C4-2B (cell line): ENCODE data around the gene CACNA1B.

Experiments
- H3K27ac ChIP-seq: fragments of 450-650 bp; 2 replicates; pipeline ENCODE4 v1.5.1; 2017
- CTCF ChIP-seq: fragments of 450-650 bp; conservative IDR thresholded peaks from 2 replicates; pipeline ENCODE4 v1.5.1; 2017; ENCODE audit warnings: mild to moderate bottlenecking
- ZFX ChIP-seq: fragments of 450-650 bp; IDR thresholded peaks from 2 replicates; pipeline ENCODE4 v1.6.1; 2017

The CACNA1B gene

GRCh38 chr9:137899551-137900360 is 22.2 kb downstream of the CACNA1B start:
- H3K27ac ChIP-seq: no peak overlapping the region
- TF ChIP-seq CTCF (no peak), ZFX (no peak)

- TF ChIP-seq CTCF (no peak), ZFX (no peak)
- H3K27ac ChIP-seq: no peak overlapping the region
These were observed 23.2 kb downstream of the CACNA1B start for GRCh38 chr9:137900584-137901310.

GRCh38 chr9:137902646-137903045 is 25.1 kb downstream of the CACNA1B start:
- TF ChIP-seq CTCF: no peak
- no peak for TF ChIP-seq ZFX

GRCh38 chr9:137905740-137906139 is 28.2 kb downstream of the CACNA1B start:
- no peak overlapping the region for H3K27ac ChIP-seq
- no peak for TF ChIP-seq ZFX
- no peak for TF ChIP-seq CTCF

More at GRCh38 chr9:137902646-137903045, 25.1 kb downstream of the CACNA1B start:
- H3K27ac ChIP-seq: no peak overlapping the region

GRCh38 chr9:137907776-137908175 is 30.2 kb downstream of the CACNA1B start:
- TF ChIP-seq CTCF: no peak
- no peak for TF ChIP-seq ZFX
- H3K27ac ChIP-seq: no peak overlapping the region

GRCh38 chr9:137912671-137913070 is 35.1 kb downstream of the CACNA1B start:
- no peak for TF ChIP-seq ZFX
- no peak for TF ChIP-seq CTCF
- H3K27ac ChIP-seq: no peak overlapping the region

- TF ChIP-seq CTCF: no peak
- TF ChIP-seq ZFX: no peak
- no peak overlapping the region for H3K27ac ChIP-seq
These were observed 35.5 kb downstream of the CACNA1B start for GRCh38 chr9:137913132-137913531.
